ENCODE measurements around the gene SPIRE1.
"Not testable (repeated sequence)": the region's sequence is repeated elsewhere in the genome, so short reads cannot be mapped to it uniquely, and the experiment has no call there.

SPIRE1 gene

GRCh38 chr18:12643756-12644155, 14.2 kb downstream of the SPIRE1 start:
- not testable (repeated sequence) for H3K27me3 ChIP-seq (ENCODE audit: insufficient read depth, low read length); H3K9me3 ChIP-seq (ENCODE audit: insufficient read depth, low read depth, low read length); H3K9ac ChIP-seq (ENCODE audit: low read depth, low read length); H3K27ac ChIP-seq (ENCODE audit: low read length); H3K36me3 ChIP-seq (ENCODE audit: insufficient read depth, low read depth, low read length); H3K4me3 ChIP-seq (ENCODE audit: low read length)
- peaks cover 20% of the 10 kb centered on the region for H3K4me1 ChIP-seq (ENCODE audit: insufficient read depth, low read length)

GRCh38 chr18:12640881-12641200, 17.1 kb downstream of the SPIRE1 start:
- Histone ChIP-seq H3K9ac (ENCODE audit: low read depth, low read length) (no peak overlapping the region), H3K4me3 (ENCODE audit: low read length) (no peak overlapping the region)

GRCh38 chr18:12639990-12640880, 17.7 kb downstream of the SPIRE1 start:
- H3K4me1 ChIP-seq (ENCODE audit: insufficient read depth, low read length) = no peaks in the 10 kb centered on the region; the same call in 1 of the 2 replicates
- H3K36me3 ChIP-seq (ENCODE audit: insufficient read depth, low read depth, low read length) = no peaks in the 10 kb centered on the region
- H3K9me3 ChIP-seq (ENCODE audit: insufficient read depth, low read depth, low read length) = no peaks in the 10 kb centered on the region
- H3K27ac ChIP-seq (ENCODE audit: low read length) = no peak overlapping the region
- H3K9ac ChIP-seq (ENCODE audit: low read depth, low read length) = no peak overlapping the region
- H3K4me3 ChIP-seq (ENCODE audit: low read length) = no peak overlapping the region
- H3K27me3 ChIP-seq (ENCODE audit: insufficient read depth, low read length) = no peaks in the 10 kb centered on the region

More at GRCh38 chr18:12640881-12641200, 17.1 kb downstream of the SPIRE1 start:
- H3K27ac ChIP-seq (ENCODE audit: low read length) = no peak overlapping the region
- no peaks in the 10 kb centered on the region for H3K9me3 ChIP-seq (ENCODE audit: insufficient read depth, low read depth, low read length)
- H3K27me3 ChIP-seq (ENCODE audit: insufficient read depth, low read length) = no peaks in the 10 kb centered on the region
- H3K4me1 ChIP-seq (ENCODE audit: insufficient read depth, low read length) = peaks cover 6% of the 10 kb centered on the region
- H3K36me3 ChIP-seq (ENCODE audit: insufficient read depth, low read depth, low read length) = no peaks in the 10 kb centered on the region

GRCh38 chr18:12638644-12639124, 19.2 kb downstream of the SPIRE1 start:
- H3K27me3 ChIP-seq (ENCODE audit: insufficient read depth, low read length) = no peaks in the 10 kb centered on the region
- no peak overlapping the region for H3K9ac ChIP-seq (ENCODE audit: low read depth, low read length)
- no peak overlapping the region for H3K4me3 ChIP-seq (ENCODE audit: low read length)
- H3K4me1 ChIP-seq (ENCODE audit: insufficient read depth, low read length) = no peaks in the 10 kb centered on the region
- no peaks in the 10 kb centered on the region for H3K9me3 ChIP-seq (ENCODE audit: insufficient read depth, low read depth, low read length)
- H3K27ac ChIP-seq (ENCODE audit: low read length) = no peak overlapping the region
- no peaks in the 10 kb centered on the region for H3K36me3 ChIP-seq (ENCODE audit: insufficient read depth, low read depth, low read length)

GRCh38 chr18:12637901-12638643, 19.8 kb downstream of the SPIRE1 start:
- no peak overlapping the region for H3K4me3 ChIP-seq (ENCODE audit: low read length)
- no peak overlapping the region for H3K27ac ChIP-seq (ENCODE audit: low read length)
- H3K9ac ChIP-seq (ENCODE audit: low read depth, low read length) = no peak overlapping the region
- no peaks in the 10 kb centered on the region for H3K9me3 ChIP-seq (ENCODE audit: insufficient read depth, low read depth, low read length)
- no peaks in the 10 kb centered on the region for H3K36me3 ChIP-seq (ENCODE audit: insufficient read depth, low read depth, low read length)
- H3K27me3 ChIP-seq (ENCODE audit: insufficient read depth, low read length) = no peaks in the 10 kb centered on the region
- no peaks in the 10 kb centered on the region for H3K4me1 ChIP-seq (ENCODE audit: insufficient read depth, low read length)

GRCh38 chr18:12637393-12637792, 20.5 kb downstream of the SPIRE1 start:
- Histone ChIP-seq H3K4me3 (ENCODE audit: low read length) (no peak overlapping the region), H3K4me1 (ENCODE audit: insufficient read depth, low read length) (no peaks in the 10 kb centered on the region), H3K9ac (ENCODE audit: low read depth, low read length) (no peak overlapping the region), H3K27ac (ENCODE audit: low read length) (no peak overlapping the region), H3K36me3 (ENCODE audit: insufficient read depth, low read depth, low read length) (no peaks in the 10 kb centered on the region), H3K9me3 (ENCODE audit: insufficient read depth, low read depth, low read length) (no peaks in the 10 kb centered on the region), H3K27me3 (ENCODE audit: insufficient read depth, low read length) (no peaks in the 10 kb centered on the region)

- Histone ChIP-seq H3K27me3 (ENCODE audit: insufficient read depth, low read length) (no peaks in the 10 kb centered on the region), H3K9me3 (ENCODE audit: insufficient read depth, low read depth, low read length) (no peaks in the 10 kb centered on the region), H3K36me3 (ENCODE audit: insufficient read depth, low read depth, low read length) (no peaks in the 10 kb centered on the region), H3K4me1 (ENCODE audit: insufficient read depth, low read length) (no peaks in the 10 kb centered on the region), H3K9ac (ENCODE audit: low read depth, low read length) (no peak overlapping the region), H3K27ac (ENCODE audit: low read length) (no peak overlapping the region), H3K4me3 (ENCODE audit: low read length) (no peak overlapping the region)
Measured at GRCh38 chr18:12631831-12632477, 26.0 kb downstream of the SPIRE1 start.

GRCh38 chr18:12630136-12630535, 27.8 kb downstream of the SPIRE1 start:
- no peaks in the 10 kb centered on the region for H3K36me3 ChIP-seq (ENCODE audit: insufficient read depth, low read depth, low read length)
- no peaks in the 10 kb centered on the region for H3K9me3 ChIP-seq (ENCODE audit: insufficient read depth, low read depth, low read length)
- no peak overlapping the region for H3K27ac ChIP-seq (ENCODE audit: low read length)
- H3K9ac ChIP-seq (ENCODE audit: low read depth, low read length) = no peak overlapping the region
- H3K4me1 ChIP-seq (ENCODE audit: insufficient read depth, low read length) = no peaks in the 10 kb centered on the region
- H3K27me3 ChIP-seq (ENCODE audit: insufficient read depth, low read length) = no peaks in the 10 kb centered on the region
- H3K4me3 ChIP-seq (ENCODE audit: low read length) = no peak overlapping the region

GRCh38 chr18:12628706-12629702, 28.9 kb downstream of the SPIRE1 start:
- no peak overlapping the region for H3K9ac ChIP-seq (ENCODE audit: low read depth, low read length)
- H3K27ac ChIP-seq (ENCODE audit: low read length) = no peak overlapping the region
- no peak overlapping the region for H3K4me3 ChIP-seq (ENCODE audit: low read length)
- no peaks in the 10 kb centered on the region for H3K27me3 ChIP-seq (ENCODE audit: insufficient read depth, low read length)
- H3K36me3 ChIP-seq (ENCODE audit: insufficient read depth, low read depth, low read length) = no peaks in the 10 kb centered on the region
- no peaks in the 10 kb centered on the region for H3K9me3 ChIP-seq (ENCODE audit: insufficient read depth, low read depth, low read length)
- no peaks in the 10 kb centered on the region for H3K4me1 ChIP-seq (ENCODE audit: insufficient read depth, low read length)

- H3K27ac ChIP-seq (ENCODE audit: low read length); H3K27me3 ChIP-seq (ENCODE audit: insufficient read depth, low read length); H3K9ac ChIP-seq (ENCODE audit: low read depth, low read length); H3K4me1 ChIP-seq (ENCODE audit: insufficient read depth, low read length); H3K9me3 ChIP-seq (ENCODE audit: insufficient read depth, low read depth, low read length); H3K36me3 ChIP-seq (ENCODE audit: insufficient read depth, low read depth, low read length); H3K4me3 ChIP-seq (ENCODE audit: low read length): not testable (repeated sequence)
Measured at GRCh38 chr18:12627199-12627598, 30.7 kb downstream of the SPIRE1 start.

GRCh38 chr18:12625241-12625640, 32.7 kb downstream of the SPIRE1 start:
- H3K27me3 ChIP-seq (ENCODE audit: insufficient read depth, low read length) = no peaks in the 10 kb centered on the region
- no peak overlapping the region for H3K4me3 ChIP-seq (ENCODE audit: low read length)
- no peak overlapping the region for H3K9ac ChIP-seq (ENCODE audit: low read depth, low read length)
- no peaks in the 10 kb centered on the region for H3K36me3 ChIP-seq (ENCODE audit: insufficient read depth, low read depth, low read length)
- H3K27ac ChIP-seq (ENCODE audit: low read length) = no peak overlapping the region
- H3K4me1 ChIP-seq (ENCODE audit: insufficient read depth, low read length) = no peaks in the 10 kb centered on the region
- H3K9me3 ChIP-seq (ENCODE audit: insufficient read depth, low read depth, low read length) = no peaks in the 10 kb centered on the region

Data from iPS-20b (cell line).